HG03558 (cell line): ENCODE data around the gene HSF5.

Source experiments
- ATAC-seq: cut with Tn5 transposase; IDR thresholded peaks from one replicate; pipeline ENCODE4 v1.9.1; 2021; ENCODE audit warnings: moderate number of reproducible peaks; ENCODE audit not compliant: unreplicated experiment; ENCODE audit errors: extremely low read depth

HSF5 gene

DNA sequence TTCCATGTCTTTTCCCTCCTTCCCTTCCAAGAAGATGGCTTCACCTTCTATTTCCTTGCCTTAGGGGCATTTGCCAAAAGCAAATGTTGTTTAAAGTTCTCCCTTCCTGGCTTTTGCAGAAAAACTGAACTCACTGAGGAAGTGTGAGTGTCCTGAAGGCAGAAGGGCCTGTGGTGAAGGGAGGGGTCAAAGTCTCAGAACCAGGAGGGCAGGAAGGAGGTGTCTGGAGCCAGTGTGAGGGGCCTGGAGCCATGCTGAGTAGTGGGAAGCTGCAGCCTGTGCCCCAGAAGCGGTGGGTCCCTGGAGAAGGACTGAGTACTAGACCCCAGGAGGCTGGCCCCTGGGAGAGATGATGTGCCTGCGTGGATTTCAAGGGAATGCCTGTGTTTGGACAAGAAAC lies 112.4 kb downstream of the HSF5 start:
- no peak for ATAC-seq

DNA sequence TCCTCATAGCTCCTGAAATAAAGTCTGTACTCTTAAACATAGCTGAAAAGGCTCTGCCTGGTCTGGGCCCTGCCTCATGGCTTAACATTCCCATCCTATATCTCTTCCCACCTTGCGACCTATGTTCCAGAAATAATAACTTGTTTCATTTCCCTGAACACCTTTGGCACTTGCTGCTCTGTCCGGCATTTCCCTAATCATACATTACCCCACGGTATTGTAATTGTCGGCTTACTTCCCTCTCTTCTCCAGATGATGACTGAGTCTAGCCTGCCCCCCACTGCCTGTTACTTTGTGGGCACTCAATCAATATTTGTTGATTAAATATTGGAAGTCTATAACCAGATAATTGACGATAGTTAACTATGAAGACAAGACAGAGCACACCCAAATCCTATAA lies 113.0 kb downstream of the HSF5 start:
- no peak for ATAC-seq

DNA sequence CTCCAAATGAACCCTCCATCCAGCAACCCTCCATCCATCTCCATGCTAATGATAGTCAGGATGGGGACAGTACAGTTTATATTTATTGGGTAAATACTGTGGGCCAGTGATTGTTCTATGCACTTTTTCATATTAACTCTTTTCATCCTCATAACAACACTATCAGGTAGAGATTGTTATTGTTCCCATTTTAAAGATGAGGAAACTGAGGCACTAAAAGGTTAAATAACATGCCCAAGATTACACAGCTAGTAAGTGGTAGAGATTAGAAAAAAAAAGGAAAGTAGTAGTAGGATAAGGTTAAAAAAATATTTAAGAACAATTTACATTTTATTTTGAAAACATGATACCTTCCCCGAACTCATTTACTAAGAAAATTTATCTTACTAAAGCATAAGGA lies 114.3 kb downstream of the HSF5 start:
- ATAC-seq: no peak

DNA sequence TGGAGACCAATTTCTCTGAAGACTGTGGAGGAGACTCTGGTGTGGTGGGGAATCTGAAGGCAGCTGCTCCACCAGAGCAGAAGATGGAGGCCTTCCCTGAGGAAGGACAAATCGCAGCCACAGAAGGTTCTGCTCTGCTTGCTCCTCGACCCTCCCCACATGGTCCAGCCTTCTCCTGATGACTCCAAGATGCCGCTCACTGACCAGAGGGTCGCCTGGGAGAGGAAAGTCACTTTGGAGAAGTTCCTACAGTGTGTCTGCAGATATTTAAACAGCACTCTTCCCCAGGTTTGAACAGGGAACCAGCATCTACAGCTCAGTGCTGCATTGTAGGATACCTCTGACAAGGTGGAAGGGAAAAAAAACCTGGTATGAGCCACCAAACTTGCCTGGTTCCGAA lies 115.2 kb downstream of the HSF5 start:
- no peak for ATAC-seq

DNA sequence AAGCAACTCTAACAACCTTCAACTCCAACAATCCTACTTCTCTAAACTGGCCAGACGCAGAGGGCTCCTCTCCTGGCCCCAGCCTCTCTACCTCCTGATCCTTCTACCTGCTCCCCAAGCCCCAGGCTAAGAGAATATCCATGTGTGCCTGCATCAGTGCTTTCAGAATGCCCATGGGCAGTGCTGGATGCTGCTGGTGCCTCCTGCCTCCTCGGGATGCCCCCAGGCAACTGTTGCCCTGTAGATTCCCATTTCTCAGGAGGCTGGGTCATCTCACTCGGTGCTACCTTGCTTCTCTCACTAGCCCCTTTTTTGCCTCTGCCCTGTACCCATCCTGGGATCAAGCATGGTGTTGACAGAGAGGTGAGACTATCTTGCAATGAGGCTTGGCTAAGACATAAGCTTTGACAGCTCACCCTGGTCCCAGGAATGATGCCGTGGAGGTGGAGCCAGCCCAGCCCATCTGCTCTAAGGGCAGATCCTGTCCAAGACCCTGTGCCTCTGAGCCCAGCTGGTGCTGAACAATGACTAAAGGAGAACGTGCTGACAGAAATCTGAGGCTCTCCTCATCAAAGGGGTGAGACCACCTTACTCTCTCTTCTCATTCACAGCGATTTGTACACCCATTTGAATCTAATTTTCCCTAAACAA lies 116.8 kb downstream of the HSF5 start:
- no peak for ATAC-seq

DNA sequence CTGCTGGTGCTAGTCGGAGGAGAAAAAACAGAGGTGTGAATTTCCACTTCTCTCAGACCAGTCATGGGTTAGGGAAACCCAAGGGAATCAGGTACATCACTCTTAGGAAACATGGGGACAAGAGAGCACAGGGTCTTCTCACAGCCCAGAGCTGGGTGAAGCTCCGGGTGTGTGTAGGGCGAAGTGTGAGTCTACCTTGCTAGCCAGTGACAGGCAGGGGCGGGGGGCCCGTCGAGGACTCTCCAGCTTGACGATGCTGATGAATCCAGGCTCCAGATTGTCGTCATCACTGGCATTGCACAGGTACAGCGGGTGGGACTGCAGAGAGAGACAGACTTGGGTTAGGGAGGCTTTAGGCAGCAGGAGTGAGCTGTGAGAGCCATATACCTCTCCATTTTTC lies 117.5 kb downstream of the HSF5 start:
- ATAC-seq: no peak

DNA sequence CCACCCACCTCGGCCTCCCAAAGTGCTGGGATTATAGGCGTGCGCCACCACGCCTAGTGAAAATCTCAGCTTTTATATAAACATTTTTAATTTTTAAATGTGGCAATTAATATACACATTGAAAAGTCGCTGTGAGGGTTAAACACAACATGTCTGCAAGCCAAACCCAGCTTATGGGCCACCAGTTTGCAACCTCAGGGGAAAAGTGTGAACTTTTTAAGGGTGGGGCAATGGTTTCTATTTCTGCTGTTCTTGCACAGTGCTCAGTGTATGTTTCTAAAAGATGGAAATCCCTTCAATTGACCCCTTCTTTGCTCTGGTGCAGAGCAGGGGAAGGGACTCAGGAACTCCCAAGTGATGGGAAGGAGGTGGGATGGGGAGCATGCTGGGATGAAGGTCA lies 117.9 kb downstream of the HSF5 start:
- no peak for ATAC-seq
